Measurements from ENCODE around the gene FERD3L.

DNA sequence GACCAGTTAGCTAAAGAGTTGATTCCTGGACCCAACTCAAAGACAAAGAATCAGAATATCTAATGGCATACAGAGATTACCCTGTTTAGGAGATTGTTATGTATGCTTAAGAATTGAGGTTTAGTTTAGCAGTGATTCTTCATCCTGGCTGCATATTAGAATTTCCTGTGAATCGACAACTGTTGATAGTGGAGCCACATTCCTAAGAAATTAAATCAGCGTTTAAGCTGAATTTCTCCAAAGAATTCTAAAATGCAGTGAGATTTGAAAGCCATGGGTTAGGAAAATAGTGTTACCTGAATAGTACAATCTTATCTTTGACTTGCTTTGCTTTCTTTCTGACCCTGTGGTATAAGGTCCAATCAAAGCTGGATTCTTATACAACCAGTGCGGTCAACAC is 16.4 kb upstream of the FERD3L start:
- TF ChIP-seq, protein P1, sequence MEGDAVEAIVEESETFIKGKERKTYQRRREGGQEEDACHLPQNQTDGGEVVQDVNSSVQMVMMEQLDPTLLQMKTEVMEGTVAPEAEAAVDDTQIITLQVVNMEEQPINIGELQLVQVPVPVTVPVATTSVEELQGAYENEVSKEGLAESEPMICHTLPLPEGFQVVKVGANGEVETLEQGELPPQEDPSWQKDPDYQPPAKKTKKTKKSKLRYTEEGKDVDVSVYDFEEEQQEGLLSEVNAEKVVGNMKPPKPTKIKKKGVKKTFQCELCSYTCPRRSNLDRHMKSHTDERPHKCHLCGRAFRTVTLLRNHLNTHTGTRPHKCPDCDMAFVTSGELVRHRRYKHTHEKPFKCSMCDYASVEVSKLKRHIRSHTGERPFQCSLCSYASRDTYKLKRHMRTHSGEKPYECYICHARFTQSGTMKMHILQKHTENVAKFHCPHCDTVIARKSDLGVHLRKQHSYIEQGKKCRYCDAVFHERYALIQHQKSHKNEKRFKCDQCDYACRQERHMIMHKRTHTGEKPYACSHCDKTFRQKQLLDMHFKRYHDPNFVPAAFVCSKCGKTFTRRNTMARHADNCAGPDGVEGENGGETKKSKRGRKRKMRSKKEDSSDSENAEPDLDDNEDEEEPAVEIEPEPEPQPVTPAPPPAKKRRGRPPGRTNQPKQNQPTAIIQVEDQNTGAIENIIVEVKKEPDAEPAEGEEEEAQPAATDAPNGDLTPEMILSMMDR (IDR thresholded peaks at IDR 0.05; ENCODE audit: insufficient read depth, low read depth, low read length), result no peak
- TF ChIP-seq EZH2 (IDR thresholded peaks at IDR 0.05; ENCODE audit: insufficient read depth, low read length), result no peak

All from astrocyte (in vitro differentiated cells and primary cell).